Calu3 (cell line): ENCODE measurements around the gene C1orf52. TPM values are rescaled to one million over a fixed set of nuclear protein-coding genes. Genes with fewer than 3 reads are reported as not detected.

Experiments
- BruUV-seq: library from RNA; stranded (reverse); fragments of 400-500 nt; replicated peaks from 2 replicates; lab custom pipeline; 2021; lab: Mats Ljungman, UMichigan
- CTCF ChIA-PET: fragments of 300-600 bp; sonication (Branson Sonifier 250); formaldehyde crosslinking; loops from one replicate; lab custom pipeline; 2022; ENCODE audit warnings: antibody characterized with exemption; lab: Charles Lee
- DNase-seq: peaks from one replicate; pipeline ENCODE4 v3.0.0; 2022
- H3K27ac Mint-ChIP-seq: one replicate; pipeline ENCODE4 v1.8.0; 2022; ENCODE audit warnings: mixed read lengths; ENCODE audit not compliant: unreplicated experiment
- H3K27me3 Mint-ChIP-seq: one replicate; pipeline ENCODE4 v1.8.0; 2022; ENCODE audit warnings: mixed read lengths; ENCODE audit not compliant: unreplicated experiment
- H3K36me3 Mint-ChIP-seq: one replicate; pipeline ENCODE4 v1.8.0; 2022; ENCODE audit warnings: mild to moderate bottlenecking, moderate library complexity, mixed read lengths; ENCODE audit not compliant: insufficient read depth, unreplicated experiment
- H3K4me1 Mint-ChIP-seq: one replicate; pipeline ENCODE4 v1.8.0; 2022; ENCODE audit warnings: mild to moderate bottlenecking, low read depth, mixed read lengths; ENCODE audit not compliant: unreplicated experiment
- H3K4me3 Mint-ChIP-seq: one replicate; pipeline ENCODE4 v1.8.0; 2022; ENCODE audit warnings: mild to moderate bottlenecking, low read depth, moderate library complexity, mixed read lengths; ENCODE audit not compliant: unreplicated experiment
- H3K9me3 Mint-ChIP-seq: one replicate; pipeline ENCODE4 v1.8.0; 2022; ENCODE audit warnings: low read depth, mixed read lengths; ENCODE audit not compliant: unreplicated experiment
- intact Hi-C: fragments of 100-400 bp; cut with micrococcal nuclease; formaldehyde crosslinking; loops from one replicate; pipeline ENCODE4 v1.10.0; 2022; ENCODE audit not compliant: unreplicated experiment
- total RNA-seq: library from RNA; stranded (reverse); gene quantifications from 2 replicates; pipeline ENCODE4 v1.2.3, GENCODE V29; 2022
- TF ChIP-seq, protein P1 (sequence below): fragments of 200-600 bp; IDR thresholded peaks from one replicate; pipeline ENCODE4 v1.8.0; 2022; ENCODE audit warnings: antibody characterized with exemption; ENCODE audit not compliant: unreplicated experiment

C1orf52 gene
- total RNA-seq, 1 experiment from 2014 or later: 29.7 TPM

DNA sequence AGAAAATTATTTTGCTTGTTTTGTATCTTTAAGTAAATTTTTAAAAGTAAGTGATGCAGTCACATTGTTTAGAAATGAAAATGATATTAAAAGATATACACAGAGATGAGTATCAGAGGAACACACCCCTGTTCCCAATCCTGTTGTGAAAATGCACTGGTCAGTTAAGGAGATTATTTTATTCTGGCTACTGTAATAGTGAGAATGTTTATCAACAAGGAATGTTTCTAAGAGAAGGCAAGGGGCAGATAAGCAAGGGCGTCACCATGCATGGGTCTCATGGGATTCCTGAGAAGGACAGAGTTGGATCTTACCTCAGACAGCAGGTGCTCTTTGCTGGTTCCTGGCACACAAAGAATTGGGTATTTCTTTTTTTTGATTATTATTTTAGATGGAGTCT lies 21.8 kb downstream of the C1orf52 start:
- CTCF ChIA-PET: no interaction called here
- Mint-ChIP-seq H3K27ac (no peak overlapping the region), H3K9me3 (no peaks in the 10 kb centered on the region), H3K27me3 (no peaks in the 10 kb centered on the region), H3K4me1 (no peaks in the 10 kb centered on the region), H3K4me3 (no peak overlapping the region), H3K36me3 (no peaks in the 10 kb centered on the region)
- intact Hi-C loops: no loop called here
- no TSS peak for BruUV-seq
- TF ChIP-seq, protein P1, sequence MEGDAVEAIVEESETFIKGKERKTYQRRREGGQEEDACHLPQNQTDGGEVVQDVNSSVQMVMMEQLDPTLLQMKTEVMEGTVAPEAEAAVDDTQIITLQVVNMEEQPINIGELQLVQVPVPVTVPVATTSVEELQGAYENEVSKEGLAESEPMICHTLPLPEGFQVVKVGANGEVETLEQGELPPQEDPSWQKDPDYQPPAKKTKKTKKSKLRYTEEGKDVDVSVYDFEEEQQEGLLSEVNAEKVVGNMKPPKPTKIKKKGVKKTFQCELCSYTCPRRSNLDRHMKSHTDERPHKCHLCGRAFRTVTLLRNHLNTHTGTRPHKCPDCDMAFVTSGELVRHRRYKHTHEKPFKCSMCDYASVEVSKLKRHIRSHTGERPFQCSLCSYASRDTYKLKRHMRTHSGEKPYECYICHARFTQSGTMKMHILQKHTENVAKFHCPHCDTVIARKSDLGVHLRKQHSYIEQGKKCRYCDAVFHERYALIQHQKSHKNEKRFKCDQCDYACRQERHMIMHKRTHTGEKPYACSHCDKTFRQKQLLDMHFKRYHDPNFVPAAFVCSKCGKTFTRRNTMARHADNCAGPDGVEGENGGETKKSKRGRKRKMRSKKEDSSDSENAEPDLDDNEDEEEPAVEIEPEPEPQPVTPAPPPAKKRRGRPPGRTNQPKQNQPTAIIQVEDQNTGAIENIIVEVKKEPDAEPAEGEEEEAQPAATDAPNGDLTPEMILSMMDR: no peak
- no peak for DNase-seq

DNA sequence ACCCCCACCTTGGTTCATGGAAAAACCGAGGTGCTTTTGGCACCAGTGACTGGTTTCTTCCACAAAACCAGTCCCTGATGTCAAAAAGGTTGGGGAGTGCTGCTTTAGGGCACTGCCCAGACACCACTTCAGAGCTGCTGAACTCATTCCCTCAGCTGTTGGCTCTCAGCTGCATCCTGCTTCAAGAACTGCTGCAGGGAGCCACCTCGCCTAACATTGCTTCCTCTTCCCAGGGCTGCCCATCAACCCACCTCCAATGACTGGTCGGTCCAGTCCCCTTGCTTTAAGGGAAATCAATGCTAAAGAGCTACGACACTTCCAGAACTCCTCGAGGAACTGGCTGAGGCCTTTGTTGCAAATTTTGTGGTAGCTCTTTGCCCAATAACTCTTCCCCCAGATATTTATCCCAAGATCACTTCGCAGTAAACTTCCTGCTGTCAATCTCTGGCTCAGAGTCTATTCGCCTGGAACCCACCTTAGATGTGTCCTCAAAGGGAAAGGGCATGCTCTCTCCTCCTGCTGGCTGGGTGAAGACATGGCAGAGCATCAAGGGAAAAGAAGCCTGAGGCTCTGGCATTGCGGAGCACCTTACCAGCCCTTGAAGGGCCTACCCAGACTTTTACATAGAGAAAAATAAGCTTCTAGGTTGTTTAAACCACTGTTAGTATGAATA lies 29.0 kb downstream of the C1orf52 start:
- CTCF ChIA-PET: interaction anchor here (0.6 to 2.6 kb wide), 10 partner anchors 9 to 1463 kb away, joined by 3 to 10 read pairs (median 4); partner anchors contain the start of gene C1orf52
- no TSS peak for BruUV-seq
- intact Hi-C loops: no loop called here
- Mint-ChIP-seq H3K4me1 (peaks cover 19% of the 10 kb centered on the region), H3K4me3 (peak overlapping the region; percentile 6), H3K27me3 (no peaks in the 10 kb centered on the region), H3K27ac (peak overlapping the region; percentile 19), H3K9me3 (no peaks in the 10 kb centered on the region), H3K36me3 (no peaks in the 10 kb centered on the region)
- peak; percentile 19 for DNase-seq
- TF ChIP-seq, protein P1: peak; percentile 56

DNA sequence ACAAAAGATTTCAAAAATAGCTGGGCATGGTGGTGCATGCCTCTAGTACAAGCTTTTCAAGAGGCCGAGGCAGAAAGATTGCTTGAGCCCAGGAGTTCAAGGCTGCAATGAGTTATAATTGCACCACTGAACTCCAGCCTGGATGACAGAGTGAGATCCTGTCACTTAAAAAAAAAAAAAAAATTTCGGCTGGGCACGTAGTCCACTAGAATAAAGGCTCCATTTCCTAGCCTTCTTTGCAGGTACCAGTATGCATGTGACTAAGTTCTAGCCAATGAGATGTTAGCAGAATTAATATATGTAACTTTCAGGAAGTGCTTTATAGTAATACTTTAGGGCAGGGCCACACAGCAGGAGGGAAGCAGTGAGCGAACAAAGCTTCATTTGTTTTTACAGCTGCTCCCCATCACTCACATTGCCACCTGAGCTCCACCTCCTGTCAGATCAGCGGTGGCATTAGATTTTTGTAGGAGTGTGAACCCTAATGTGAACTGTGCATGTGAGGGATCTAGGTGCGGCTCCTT lies 29.8 kb downstream of the C1orf52 start:
- H3K4me3 Mint-ChIP-seq: no peak overlapping the region
- TF ChIP-seq, protein P1: no peak
- no peaks in the 10 kb centered on the region for H3K9me3 Mint-ChIP-seq
- peak; percentile 53 for DNase-seq
- no TSS peak for BruUV-seq
- CTCF ChIA-PET: interaction anchor here (0.6 to 2.6 kb wide), 9 partner anchors 8 to 1464 kb away, joined by 3 to 10 read pairs (median 4); partner anchors contain the start of gene C1orf52
- H3K36me3 Mint-ChIP-seq: peaks cover 6% of the 10 kb centered on the region
- intact Hi-C loops: no loop called here
- no peaks in the 10 kb centered on the region for H3K27me3 Mint-ChIP-seq
- peak overlapping the region; percentile 42 for H3K27ac Mint-ChIP-seq
- peaks cover 27% of the 10 kb centered on the region for H3K4me1 Mint-ChIP-seq

DNA sequence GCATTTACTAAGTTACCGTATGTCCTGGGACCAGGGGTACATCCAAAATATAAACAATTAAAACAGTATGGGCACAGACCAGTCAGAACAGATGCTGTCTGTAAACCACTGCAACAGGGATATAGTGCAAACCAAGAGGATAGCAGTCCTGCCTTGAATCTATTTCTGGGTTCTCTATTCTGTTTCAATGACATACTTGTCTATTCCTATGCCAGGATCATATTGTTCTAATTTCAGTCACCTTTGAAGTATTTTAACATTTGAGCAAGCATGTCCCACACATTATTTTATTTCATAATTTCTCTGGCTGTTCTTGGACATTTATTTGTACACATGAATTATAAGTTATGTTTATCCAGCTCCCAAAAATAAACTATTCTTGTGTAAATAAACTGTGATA lies 30.5 kb downstream of the C1orf52 start:
- intact Hi-C loops: no loop called here
- CTCF ChIA-PET: interaction anchor here (2.2 to 2.6 kb wide), 2 partner anchors 120 to 284 kb away, joined by 9 to 10 read pairs; no protein-coding TSS in a partner anchor
- Mint-ChIP-seq H3K9me3 (no peaks in the 10 kb centered on the region), H3K36me3 (peaks cover 6% of the 10 kb centered on the region), H3K4me3 (no peak overlapping the region), H3K4me1 (peaks cover 34% of the 10 kb centered on the region), H3K27ac (no peak overlapping the region), H3K27me3 (no peaks in the 10 kb centered on the region)
- BruUV-seq: no TSS peak
- TF ChIP-seq, protein P1: no peak
- DNase-seq: no peak
